Panc1 (cell line): ENCODE results near the gene LZTS2.

Source experiments
- POLR2AphosphoS5 ChIP-seq: IDR thresholded peaks from 2 replicates; pipeline ENCODE4 v1.6.1; 2012; ENCODE audit warnings: mild to moderate bottlenecking, low read depth, low read length, moderate library complexity
- TF ChIP-seq, protein P1 (sequence below): fragments of 450-650 bp; IDR thresholded peaks from 2 replicates; pipeline ENCODE4 v1.5.1; 2017; ENCODE audit warnings: mild to moderate bottlenecking

DNA sequence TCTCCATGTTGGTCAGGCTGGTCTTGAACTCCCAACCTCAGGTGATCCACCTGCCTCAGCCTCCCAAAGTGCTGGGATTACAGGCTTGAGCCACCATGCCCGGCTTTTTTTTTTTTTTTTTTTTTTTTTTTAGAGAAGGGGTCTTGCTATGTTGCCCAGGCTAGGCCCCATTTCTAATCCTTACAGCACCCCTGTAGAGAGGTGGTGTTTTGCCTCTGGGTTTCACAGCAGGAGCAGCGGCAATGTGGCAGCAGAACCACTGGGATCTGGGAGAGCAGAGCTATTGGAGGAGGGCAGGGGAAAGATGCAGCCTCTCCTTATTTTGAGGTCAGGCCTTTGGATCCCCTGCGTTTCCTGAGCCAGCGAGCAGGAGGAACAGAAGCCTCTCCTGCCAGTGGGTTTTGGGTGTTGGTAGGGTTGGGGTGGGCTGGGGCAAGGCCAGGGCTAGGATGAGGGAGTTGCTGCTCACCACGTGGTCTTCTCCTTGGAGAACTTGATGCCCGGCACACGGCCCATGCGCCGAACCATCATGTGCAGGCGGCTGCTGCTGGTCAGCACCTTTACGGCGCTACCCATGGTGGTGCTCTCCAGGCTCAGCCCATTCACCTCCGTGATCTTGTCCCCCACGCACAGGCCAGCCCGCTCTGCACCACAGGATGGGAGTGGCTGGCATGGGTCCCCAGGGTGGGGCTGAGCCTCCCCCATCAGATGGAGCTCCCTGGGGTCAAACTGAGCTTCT lies 23.5 kb downstream of the LZTS2 start:
- TF ChIP-seq, protein P1, sequence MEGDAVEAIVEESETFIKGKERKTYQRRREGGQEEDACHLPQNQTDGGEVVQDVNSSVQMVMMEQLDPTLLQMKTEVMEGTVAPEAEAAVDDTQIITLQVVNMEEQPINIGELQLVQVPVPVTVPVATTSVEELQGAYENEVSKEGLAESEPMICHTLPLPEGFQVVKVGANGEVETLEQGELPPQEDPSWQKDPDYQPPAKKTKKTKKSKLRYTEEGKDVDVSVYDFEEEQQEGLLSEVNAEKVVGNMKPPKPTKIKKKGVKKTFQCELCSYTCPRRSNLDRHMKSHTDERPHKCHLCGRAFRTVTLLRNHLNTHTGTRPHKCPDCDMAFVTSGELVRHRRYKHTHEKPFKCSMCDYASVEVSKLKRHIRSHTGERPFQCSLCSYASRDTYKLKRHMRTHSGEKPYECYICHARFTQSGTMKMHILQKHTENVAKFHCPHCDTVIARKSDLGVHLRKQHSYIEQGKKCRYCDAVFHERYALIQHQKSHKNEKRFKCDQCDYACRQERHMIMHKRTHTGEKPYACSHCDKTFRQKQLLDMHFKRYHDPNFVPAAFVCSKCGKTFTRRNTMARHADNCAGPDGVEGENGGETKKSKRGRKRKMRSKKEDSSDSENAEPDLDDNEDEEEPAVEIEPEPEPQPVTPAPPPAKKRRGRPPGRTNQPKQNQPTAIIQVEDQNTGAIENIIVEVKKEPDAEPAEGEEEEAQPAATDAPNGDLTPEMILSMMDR = no peak
- no peak for TF ChIP-seq POLR2AphosphoS5
